Activated CD4-positive, alpha-beta T cell treated with anti-CD3 and anti-CD28 coated beads, Interleukin-2, amount 10 ng/mL, durations not matched to agents 24 days and 14 days (primary cell): Measurements from ENCODE around the gene FUCA1. TPM values are rescaled to one million over a fixed set of nuclear protein-coding genes. Genes with fewer than 3 reads are reported as not detected.
"Not testable (repeated sequence)": the region's sequence is repeated elsewhere in the genome, so short reads cannot be mapped to it uniquely, and the experiment has no call there.

Experiments used
- DNase-seq: peaks from one replicate; pipeline ENCODE4 v3.0.0; 2022
- H3K27ac Mint-ChIP-seq: one replicate; pipeline ENCODE4 v1.8.0; 2022; ENCODE audit warnings: mild to moderate bottlenecking, mixed read lengths
- H3K27me3 Mint-ChIP-seq: one replicate; pipeline ENCODE4 v1.8.0; 2022; ENCODE audit warnings: mixed read lengths
- H3K36me3 Mint-ChIP-seq: one replicate; pipeline ENCODE4 v1.8.0; 2022; ENCODE audit warnings: low read depth, mild to moderate bottlenecking, mixed read lengths
- H3K4me1 Mint-ChIP-seq: one replicate; pipeline ENCODE4 v1.8.0; 2021; ENCODE audit warnings: mixed read lengths
- H3K4me3 Mint-ChIP-seq: one replicate; pipeline ENCODE4 v1.8.0; 2022; ENCODE audit warnings: mild to moderate bottlenecking, moderate library complexity, mixed read lengths
- H3K9me3 Mint-ChIP-seq: one replicate; pipeline ENCODE4 v1.8.0; 2021; ENCODE audit warnings: mixed read lengths
- intact Hi-C: fragments of 100-400 bp; cut with micrococcal nuclease; formaldehyde crosslinking; loops from one replicate; pipeline ENCODE4 v1.15.1; 2023
- total RNA-seq: library from RNA; stranded (reverse); gene quantifications from 2 replicates; pipeline ENCODE4 v1.2.3, GENCODE V29; 2022

FUCA1 gene
- total RNA-seq, 1 donor from 2014 or later, result 3.5 TPM

GRCh38 chr1:23904748-23905357 lies 36.8 kb upstream of the FUCA1 start:
- no peaks in the 10 kb centered on the region for H3K9me3 Mint-ChIP-seq
- peak; percentile 66 for DNase-seq
- intact Hi-C loops, result no loop called here
- H3K4me3 Mint-ChIP-seq, result no peak overlapping the region
- no peaks in the 10 kb centered on the region for H3K36me3 Mint-ChIP-seq
- peaks cover 20% of the 10 kb centered on the region for H3K4me1 Mint-ChIP-seq
- H3K27me3 Mint-ChIP-seq, result peaks cover 33% of the 10 kb centered on the region
- H3K27ac Mint-ChIP-seq, result no peak overlapping the region

DNA sequence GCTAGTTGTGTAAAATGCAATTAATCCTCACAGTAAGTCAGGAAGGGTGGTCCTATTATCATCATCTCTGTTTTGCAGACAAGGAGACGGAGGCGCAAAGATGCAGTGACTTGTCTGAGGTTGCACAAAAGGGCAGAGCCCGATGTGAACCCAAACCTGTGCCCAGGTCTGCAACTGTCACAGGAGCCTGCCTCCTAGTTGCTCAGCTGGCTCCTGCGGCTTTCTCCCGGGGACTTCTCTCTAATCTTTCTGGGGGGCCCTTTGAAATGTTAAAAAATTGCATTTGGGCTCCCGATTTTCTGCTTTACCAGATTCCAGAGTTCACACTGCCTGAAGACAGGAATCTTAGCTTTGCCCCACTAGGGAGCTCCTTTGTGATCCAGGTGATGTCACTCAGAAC lies 35.7 kb upstream of the FUCA1 start:
- no peak for DNase-seq
- peaks cover 11% of the 10 kb centered on the region for H3K4me1 Mint-ChIP-seq
- peaks cover 40% of the 10 kb centered on the region for H3K27me3 Mint-ChIP-seq
- no peaks in the 10 kb centered on the region for H3K9me3 Mint-ChIP-seq
- no peaks in the 10 kb centered on the region for H3K36me3 Mint-ChIP-seq
- no peak overlapping the region for H3K27ac Mint-ChIP-seq
- intact Hi-C loops, result no loop called here
- H3K4me3 Mint-ChIP-seq, result no peak overlapping the region

DNA sequence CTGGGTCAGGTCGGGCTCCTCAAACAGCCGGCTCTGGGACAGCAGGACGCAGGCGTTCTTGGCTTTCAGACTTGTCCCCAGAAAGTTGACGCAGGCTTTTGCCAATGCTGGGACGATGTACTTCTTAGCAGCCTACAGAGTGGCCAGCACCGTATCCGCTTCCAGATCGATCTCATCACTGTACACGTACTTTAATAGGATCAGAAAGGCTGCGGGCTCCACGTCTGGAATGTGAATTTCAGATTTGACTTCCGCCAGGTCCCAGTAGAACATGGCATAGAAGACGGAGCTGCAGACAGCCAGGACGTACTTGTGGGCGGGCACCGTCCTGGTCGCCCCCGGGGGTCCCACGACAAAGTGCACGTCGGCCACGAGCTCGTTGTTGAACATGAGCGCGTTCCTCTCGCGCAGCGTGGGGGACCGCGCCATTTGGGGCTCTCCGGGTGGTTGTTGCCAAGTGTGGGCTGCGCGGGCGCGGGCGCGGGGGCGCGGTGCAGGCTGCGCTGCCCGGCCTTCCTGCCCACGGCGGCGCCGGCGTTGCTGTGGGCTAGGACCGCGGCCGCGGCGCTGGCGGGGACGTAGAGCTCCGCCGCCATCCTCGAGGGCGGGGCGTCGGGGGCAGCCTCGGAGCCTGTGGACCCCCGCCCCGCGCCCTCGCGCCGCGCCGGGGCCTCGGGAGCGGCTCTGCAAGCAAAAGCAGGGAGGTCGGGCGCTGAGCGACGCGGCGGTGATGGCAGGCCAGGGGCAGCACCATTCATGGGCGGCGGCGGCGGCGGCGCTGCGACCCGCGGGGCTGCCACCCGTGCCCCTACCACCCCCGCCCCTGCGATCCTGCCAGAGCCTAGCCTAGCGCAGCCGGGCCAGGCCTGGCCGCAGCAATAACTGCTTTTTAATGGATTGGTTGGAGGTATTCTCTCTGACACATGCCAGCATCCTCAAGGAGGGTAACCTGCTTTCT lies 34.5 kb upstream of the FUCA1 start:
- no peaks in the 10 kb centered on the region for H3K36me3 Mint-ChIP-seq
- H3K27me3 Mint-ChIP-seq, result peaks cover 40% of the 10 kb centered on the region
- no peak overlapping the region for H3K27ac Mint-ChIP-seq
- no peak overlapping the region for H3K4me3 Mint-ChIP-seq
- peaks cover 8% of the 10 kb centered on the region for H3K4me1 Mint-ChIP-seq
- no peak for DNase-seq
- H3K9me3 Mint-ChIP-seq, result no peaks in the 10 kb centered on the region
- intact Hi-C loops, result no loop called here

GRCh38 chr1:23900017-23900416 lies 31.9 kb upstream of the FUCA1 start:
- H3K4me3 Mint-ChIP-seq, H3K27ac Mint-ChIP-seq, intact Hi-C loops, H3K9me3 Mint-ChIP-seq, DNase-seq, H3K36me3 Mint-ChIP-seq: not testable (repeated sequence)
- peaks cover 10% of the 10 kb centered on the region for H3K4me1 Mint-ChIP-seq
- H3K27me3 Mint-ChIP-seq, result peaks cover 39% of the 10 kb centered on the region

DNA sequence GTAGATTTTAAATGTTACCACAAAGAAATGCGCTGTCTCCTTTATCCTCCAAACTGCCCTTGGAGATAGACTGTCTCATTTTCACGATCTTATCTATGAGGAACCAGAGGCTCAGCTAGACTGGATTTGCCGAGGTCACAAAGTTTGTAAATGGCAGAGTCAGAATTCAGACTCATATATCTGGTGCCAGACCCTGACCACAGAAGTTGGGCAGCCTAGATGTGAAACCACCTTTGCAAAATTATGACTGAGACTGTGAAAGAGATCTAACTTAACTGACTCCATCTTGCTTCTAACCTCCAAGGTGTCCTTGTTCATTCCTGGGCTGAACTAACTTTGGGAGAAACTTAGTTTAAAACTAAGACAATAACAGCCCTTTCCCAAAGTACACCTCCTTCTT lies 31.0 kb upstream of the FUCA1 start:
- Mint-ChIP-seq H3K4me3 (no peak overlapping the region), H3K36me3 (no peaks in the 10 kb centered on the region), H3K9me3 (no peaks in the 10 kb centered on the region), H3K27ac (no peak overlapping the region), H3K27me3 (peaks cover 33% of the 10 kb centered on the region), H3K4me1 (peaks cover 4% of the 10 kb centered on the region)
- DNase-seq, result no peak
- intact Hi-C loops, result no loop called here

DNA sequence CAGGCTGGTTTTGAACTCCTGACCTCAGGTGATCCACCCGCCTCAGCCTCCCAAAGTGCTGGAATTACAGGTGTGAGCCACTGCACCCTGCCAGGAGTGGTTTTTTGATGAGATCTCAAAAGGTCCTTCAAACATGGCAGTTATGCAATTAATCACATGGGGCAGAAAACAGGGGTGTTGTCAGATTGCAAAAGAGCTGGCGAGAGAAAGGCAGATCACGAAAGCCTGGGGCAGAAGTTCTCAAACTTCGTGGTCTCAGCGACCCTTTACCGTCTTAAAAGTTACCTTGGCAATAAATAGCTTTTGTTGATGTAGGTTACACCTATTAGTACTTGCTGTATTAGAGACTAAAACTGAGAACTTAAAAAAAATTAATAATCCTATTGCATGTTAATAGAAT lies 29.0 kb upstream of the FUCA1 start:
- no peaks in the 10 kb centered on the region for H3K36me3 Mint-ChIP-seq
- H3K4me3 Mint-ChIP-seq, result no peak overlapping the region
- H3K9me3 Mint-ChIP-seq, result no peaks in the 10 kb centered on the region
- H3K27ac Mint-ChIP-seq, result no peak overlapping the region
- peaks cover 37% of the 10 kb centered on the region for H3K27me3 Mint-ChIP-seq
- DNase-seq, result no peak
- H3K4me1 Mint-ChIP-seq, result peaks cover 4% of the 10 kb centered on the region
- intact Hi-C loops, result no loop called here

DNA sequence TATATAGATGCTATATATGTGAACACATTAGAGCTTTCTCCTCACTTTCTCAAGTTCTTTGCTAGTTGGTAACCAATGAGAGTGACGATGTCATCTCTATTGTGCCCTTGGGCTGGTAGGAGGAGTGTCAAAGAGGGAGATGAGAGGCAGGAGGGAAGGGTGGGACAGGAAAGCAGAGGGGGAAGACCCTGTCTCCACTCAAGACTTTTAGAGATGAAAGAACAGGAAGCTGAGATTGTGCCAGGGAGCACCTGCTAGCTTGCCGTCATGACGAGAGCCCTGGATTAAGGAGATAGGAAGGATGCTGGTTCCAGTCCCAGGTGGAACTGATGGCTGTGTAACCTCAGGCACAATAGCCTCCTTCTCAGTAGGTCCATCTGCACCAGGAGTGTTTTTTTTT lies 28.4 kb upstream of the FUCA1 start:
- intact Hi-C loops, result no loop called here
- Mint-ChIP-seq H3K36me3 (no peaks in the 10 kb centered on the region), H3K4me3 (no peak overlapping the region), H3K27me3 (peaks cover 39% of the 10 kb centered on the region), H3K27ac (no peak overlapping the region), H3K4me1 (peaks cover 4% of the 10 kb centered on the region), H3K9me3 (no peaks in the 10 kb centered on the region)
- DNase-seq, result no peak

DNA sequence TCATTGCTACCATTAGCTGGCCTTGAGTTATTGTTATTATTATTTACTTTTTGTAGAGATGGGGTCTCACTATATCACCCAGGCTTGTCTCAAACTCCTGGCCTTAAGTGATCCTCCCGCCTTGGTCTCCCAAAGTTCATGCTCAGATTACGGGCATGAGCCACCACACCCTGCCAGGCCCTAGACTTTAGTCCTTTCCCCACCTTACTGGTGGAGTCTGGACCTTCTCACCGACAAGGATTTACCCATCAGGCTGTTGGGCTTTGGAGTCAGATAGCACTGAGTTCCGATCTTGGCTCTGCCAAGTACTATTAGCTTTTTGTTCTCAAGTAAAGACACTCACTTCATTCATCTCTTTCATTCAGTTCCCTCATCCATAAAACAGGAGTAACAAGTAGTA lies 27.9 kb upstream of the FUCA1 start:
- peaks cover 34% of the 10 kb centered on the region for H3K27me3 Mint-ChIP-seq
- H3K4me1 Mint-ChIP-seq, result peaks cover 4% of the 10 kb centered on the region
- no peak overlapping the region for H3K27ac Mint-ChIP-seq

DNA sequence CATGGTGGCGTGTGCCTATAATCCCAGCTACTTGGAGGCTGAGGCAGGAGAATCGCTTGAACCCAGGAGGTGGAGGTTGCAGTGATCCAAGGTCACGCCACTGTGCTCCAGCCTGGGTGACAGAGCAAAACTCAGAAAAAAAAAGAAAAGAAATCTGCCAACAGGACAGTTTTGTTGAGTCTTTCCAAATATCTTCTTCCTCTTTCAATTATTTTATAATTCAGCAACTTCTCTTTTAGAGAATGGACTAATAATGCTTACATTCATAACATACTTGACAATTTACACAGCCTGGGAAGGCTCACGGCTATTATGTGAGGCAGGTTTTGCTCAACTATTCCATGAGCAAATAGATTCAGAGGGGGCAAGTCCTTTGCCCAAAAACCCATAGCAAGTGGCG lies 27.0 kb upstream of the FUCA1 start:
- intact Hi-C loops, result no loop called here
- no peaks in the 10 kb centered on the region for H3K36me3 Mint-ChIP-seq
- H3K4me3 Mint-ChIP-seq, result no peak overlapping the region
- peaks cover 27% of the 10 kb centered on the region for H3K27me3 Mint-ChIP-seq
- H3K4me1 Mint-ChIP-seq, result peaks cover 4% of the 10 kb centered on the region
- no peak overlapping the region for H3K27ac Mint-ChIP-seq
- no peak for DNase-seq
- H3K9me3 Mint-ChIP-seq, result no peaks in the 10 kb centered on the region

More for the DNA sequence above, 27.9 kb upstream of the FUCA1 start:
- no peak overlapping the region for H3K4me3 Mint-ChIP-seq
- H3K36me3 Mint-ChIP-seq, result no peaks in the 10 kb centered on the region
- H3K9me3 Mint-ChIP-seq, result no peaks in the 10 kb centered on the region
- intact Hi-C loops, result no loop called here
- no peak for DNase-seq

DNA sequence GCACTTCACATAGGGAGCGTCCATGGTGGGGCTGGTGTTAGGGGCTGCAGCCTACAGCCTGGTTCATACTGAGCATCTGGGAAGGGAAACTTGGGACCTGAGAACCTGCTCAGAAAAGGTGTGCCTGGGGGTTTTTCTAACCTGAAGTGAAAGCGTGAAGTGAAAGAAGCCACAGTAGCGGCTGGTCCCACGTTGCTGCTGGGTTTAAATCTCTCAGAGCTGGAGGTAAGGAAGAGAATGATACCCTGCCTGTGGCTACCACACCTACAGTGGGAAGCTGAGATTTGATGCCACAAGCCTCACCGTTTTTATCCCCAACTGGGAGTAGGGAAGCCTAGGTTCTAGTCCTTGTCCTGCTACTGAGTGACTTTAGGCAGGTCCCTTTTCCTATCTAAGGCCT lies 21.0 kb upstream of the FUCA1 start:
- Mint-ChIP-seq H3K9me3 (no peaks in the 10 kb centered on the region), H3K4me1 (no peaks in the 10 kb centered on the region), H3K36me3 (no peaks in the 10 kb centered on the region), H3K27ac (no peak overlapping the region), H3K4me3 (no peak overlapping the region), H3K27me3 (peaks cover 17% of the 10 kb centered on the region)
- intact Hi-C loops, result no loop called here
- DNase-seq, result no peak

DNA sequence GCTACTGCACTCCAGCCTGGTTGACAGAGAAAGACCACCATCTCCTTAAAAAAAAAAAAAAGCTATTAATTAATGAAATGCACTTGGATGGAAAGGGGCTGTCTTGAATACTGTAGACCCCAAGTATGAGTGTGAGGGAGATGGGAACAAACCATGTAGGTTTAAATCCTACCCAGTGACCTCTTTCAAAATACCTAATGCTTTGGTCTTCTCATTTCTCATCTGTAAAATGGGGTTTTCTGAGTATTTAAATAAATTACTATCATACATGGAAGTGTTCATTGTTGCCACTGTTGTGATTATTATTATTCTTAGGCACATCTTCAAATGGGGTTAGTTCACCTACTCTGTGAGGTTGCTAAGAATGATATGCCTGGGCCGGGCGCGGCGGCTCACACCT lies 17.1 kb upstream of the FUCA1 start:
- DNase-seq, result no peak
- Mint-ChIP-seq H3K4me1 (no peaks in the 10 kb centered on the region), H3K27me3 (peaks cover 3% of the 10 kb centered on the region), H3K36me3 (no peaks in the 10 kb centered on the region), H3K27ac (no peak overlapping the region), H3K9me3 (no peaks in the 10 kb centered on the region), H3K4me3 (no peak overlapping the region)
- intact Hi-C loops, result no loop called here

- intact Hi-C loops, result no loop called here
- peaks cover 15% of the 10 kb centered on the region for H3K9me3 Mint-ChIP-seq
- peaks cover 1% of the 10 kb centered on the region for H3K36me3 Mint-ChIP-seq
- H3K4me1 Mint-ChIP-seq, result no peaks in the 10 kb centered on the region
- H3K27ac Mint-ChIP-seq, result no peak overlapping the region
- peaks cover 3% of the 10 kb centered on the region for H3K27me3 Mint-ChIP-seq
- H3K4me3 Mint-ChIP-seq, result no peak overlapping the region
- DNase-seq, result no peak
Measured at GRCh38 chr1:23882746-23883145, 14.7 kb upstream of the FUCA1 start.

DNA sequence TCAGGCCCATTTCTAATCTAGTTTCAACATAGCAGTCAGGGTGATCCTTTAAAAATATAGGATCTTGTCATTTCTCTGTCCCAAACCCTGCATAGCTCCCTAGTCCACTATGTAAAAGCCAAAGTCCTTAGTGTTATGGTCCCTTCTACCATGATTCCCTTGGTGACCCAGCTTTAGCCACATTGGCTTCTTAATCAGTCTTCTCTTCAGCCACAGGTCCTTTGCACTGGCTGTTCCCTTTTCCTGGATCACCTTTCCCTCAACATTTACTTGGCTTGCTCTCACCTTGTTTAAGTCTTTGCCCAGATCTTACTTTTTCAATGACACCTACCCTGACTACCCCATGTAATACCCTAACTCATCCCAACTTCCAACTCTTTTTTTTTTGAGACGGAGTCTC lies 11.7 kb upstream of the FUCA1 start:
- intact Hi-C loops, result no loop called here
- DNase-seq, result no peak
- H3K27me3 Mint-ChIP-seq, result peaks cover 3% of the 10 kb centered on the region
- H3K4me1 Mint-ChIP-seq, result no peaks in the 10 kb centered on the region
- H3K9me3 Mint-ChIP-seq, result peaks cover 22% of the 10 kb centered on the region
- peaks cover 1% of the 10 kb centered on the region for H3K36me3 Mint-ChIP-seq
- H3K4me3 Mint-ChIP-seq, result no peak overlapping the region
- H3K27ac Mint-ChIP-seq, result no peak overlapping the region

DNA sequence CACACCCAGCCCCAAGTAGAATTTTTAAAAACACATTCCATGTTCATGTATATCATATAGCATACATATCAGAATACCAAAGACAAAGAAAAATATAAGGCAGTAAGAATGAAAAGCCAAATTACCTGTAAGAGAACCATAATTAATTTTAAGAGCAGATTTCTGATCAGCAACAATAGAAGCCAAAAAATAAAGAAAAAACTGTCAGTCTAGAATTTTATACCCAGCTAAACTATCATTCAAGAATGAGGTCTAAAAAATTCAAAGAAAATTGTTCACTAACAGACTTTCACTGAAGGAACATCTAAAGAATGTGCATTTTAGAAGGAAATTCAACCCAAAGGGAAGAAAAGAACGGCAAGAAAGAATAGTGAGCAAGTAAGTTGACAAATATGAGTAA lies 10.6 kb upstream of the FUCA1 start:
- H3K4me1 Mint-ChIP-seq, result no peaks in the 10 kb centered on the region
- no peak overlapping the region for H3K27ac Mint-ChIP-seq
- peaks cover 3% of the 10 kb centered on the region for H3K27me3 Mint-ChIP-seq
- no peak overlapping the region for H3K4me3 Mint-ChIP-seq
- peaks cover 1% of the 10 kb centered on the region for H3K36me3 Mint-ChIP-seq
- intact Hi-C loops, result no loop called here
- H3K9me3 Mint-ChIP-seq, result peaks cover 22% of the 10 kb centered on the region
- no peak for DNase-seq
